Breast epithelium (tissue), 3 donors: ENCODE data around the gene PITRM1.

Experiments
- POLR2A ChIP-seq: fragments of 450-650 bp; IDR thresholded peaks from one replicate; pipeline ENCODE4 v1.6.1; 2016; ENCODE audit warnings: antibody characterized with exemption, mild to moderate bottlenecking, moderate library complexity
- POLR2AphosphoS5 ChIP-seq, 3 donors: sonication (generic); formaldehyde crosslinking; IDR thresholded peaks; one replicate each; pipeline ENCODE4 v1.6.1; 2017; ENCODE audit warnings: antibody characterized with exemption in 3 of 3
- TF ChIP-seq, protein P1 (sequence below), 3 donors: fragments of 450-650 bp; IDR thresholded peaks; one replicate each; pipeline ENCODE4 v1.5.1; 2016 to 2017; ENCODE audit warnings: antibody characterized with exemption in 3 of 3, mild to moderate bottlenecking in 3 of 3, moderate library complexity in 3 of 3

DNA sequence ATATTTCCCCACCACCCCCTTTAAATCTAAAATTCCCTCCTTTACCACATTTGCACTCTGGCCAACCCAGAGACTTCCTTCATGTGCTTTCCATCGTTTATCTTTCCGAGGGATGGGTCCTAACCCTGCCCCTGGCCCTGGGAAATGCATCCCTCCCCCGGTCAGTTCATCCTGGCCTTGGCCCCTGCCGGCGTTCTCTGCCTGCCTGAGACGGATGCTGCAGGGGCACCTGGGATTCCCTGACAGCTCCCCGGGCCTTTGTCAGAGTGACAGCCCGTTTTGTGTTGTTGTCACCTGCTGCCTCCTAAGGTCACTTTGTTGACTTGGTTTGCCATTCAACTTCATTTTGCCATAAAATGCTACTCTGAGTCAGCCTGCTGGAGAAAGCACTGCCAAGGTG lies 34.8 kb upstream of the PITRM1 start:
- TF ChIP-seq, protein P1, sequence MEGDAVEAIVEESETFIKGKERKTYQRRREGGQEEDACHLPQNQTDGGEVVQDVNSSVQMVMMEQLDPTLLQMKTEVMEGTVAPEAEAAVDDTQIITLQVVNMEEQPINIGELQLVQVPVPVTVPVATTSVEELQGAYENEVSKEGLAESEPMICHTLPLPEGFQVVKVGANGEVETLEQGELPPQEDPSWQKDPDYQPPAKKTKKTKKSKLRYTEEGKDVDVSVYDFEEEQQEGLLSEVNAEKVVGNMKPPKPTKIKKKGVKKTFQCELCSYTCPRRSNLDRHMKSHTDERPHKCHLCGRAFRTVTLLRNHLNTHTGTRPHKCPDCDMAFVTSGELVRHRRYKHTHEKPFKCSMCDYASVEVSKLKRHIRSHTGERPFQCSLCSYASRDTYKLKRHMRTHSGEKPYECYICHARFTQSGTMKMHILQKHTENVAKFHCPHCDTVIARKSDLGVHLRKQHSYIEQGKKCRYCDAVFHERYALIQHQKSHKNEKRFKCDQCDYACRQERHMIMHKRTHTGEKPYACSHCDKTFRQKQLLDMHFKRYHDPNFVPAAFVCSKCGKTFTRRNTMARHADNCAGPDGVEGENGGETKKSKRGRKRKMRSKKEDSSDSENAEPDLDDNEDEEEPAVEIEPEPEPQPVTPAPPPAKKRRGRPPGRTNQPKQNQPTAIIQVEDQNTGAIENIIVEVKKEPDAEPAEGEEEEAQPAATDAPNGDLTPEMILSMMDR (IDR thresholded peaks at IDR 0.05): no peak
- TF ChIP-seq POLR2AphosphoS5 (IDR thresholded peaks at IDR 0.05) (no peak), POLR2A (no peak)
